G401 (cell line): ENCODE data around the gene NXN. TPM values are rescaled to one million over a fixed set of nuclear protein-coding genes. Genes with fewer than 3 reads are reported as not detected.
A peak's percentile ranks its signal among the peaks of the same experiment; 100 is the strongest.

Experiments
- DNase-seq: peaks from one replicate; pipeline ENCODE4 v3.0.0-alpha.2; 2015; ENCODE audit warnings: low spot score
- in situ Hi-C: cut with HindIII; loops from 2 replicates; pipeline ENCODE4 v1.10.0; 2016; ENCODE audit warnings: low sequenced_read_pairs, mixed read lengths
- total RNA-seq: library from RNA; depleted of rRNA; stranded (reverse); fragments of >200 nt; shearing (Covaris generic); gene quantifications from 2 replicates; pipeline ENCODE4 v1.2.3, GENCODE V29; 2014; rRNA removed

Gene NXN
- 133 and 147 TPM in 2 replicates for total RNA-seq

GRCh38 chr17:979539-980405, at the start of gene NXN:
Gene NXN (minus strand): TSS chr17:979776.
- in situ Hi-C loops: loop anchor here (25.0 kb wide), 1 partner anchor 217 kb away; the partner anchor contains the start of gene GEMIN4
- DNase-seq: peak; percentile 84

- no peak for DNase-seq
- in situ Hi-C loops: no loop called here
These were observed 47.5 kb upstream of the NXN start for GRCh38 chr17:1027044-1027443.

- in situ Hi-C loops: no loop called here
- no peak for DNase-seq
These were observed 47.0 kb upstream of the NXN start for GRCh38 chr17:1026599-1026975.

- in situ Hi-C loops: no loop called here
- no peak for DNase-seq
These were observed 46.4 kb upstream of the NXN start for GRCh38 chr17:1025733-1026598.

GRCh38 chr17:1024076-1024475, 44.5 kb upstream of the NXN start:
- in situ Hi-C loops: no loop called here
- no peak for DNase-seq

GRCh38 chr17:1022278-1023024, 42.9 kb upstream of the NXN start:
- no peak for DNase-seq
- in situ Hi-C loops: no loop called here

GRCh38 chr17:1021147-1021546, 41.6 kb upstream of the NXN start:
- in situ Hi-C loops: no loop called here
- DNase-seq: no peak

- in situ Hi-C loops: no loop called here
- no peak for DNase-seq
These were observed 39.9 kb upstream of the NXN start for GRCh38 chr17:1019451-1019850.

- in situ Hi-C loops: no loop called here
- DNase-seq: no peak
These were observed 39.0 kb upstream of the NXN start for GRCh38 chr17:1018547-1018946.

GRCh38 chr17:1013729-1014090, 34.1 kb upstream of the NXN start:
- DNase-seq: no peak
- in situ Hi-C loops: no loop called here

GRCh38 chr17:1012823-1013728, 33.5 kb upstream of the NXN start:
- in situ Hi-C loops: no loop called here
- DNase-seq: peak; percentile 23

- in situ Hi-C loops: no loop called here
- DNase-seq: peak; percentile 55
These were observed 32.5 kb upstream of the NXN start for GRCh38 chr17:1011760-1012735.

- DNase-seq: no peak
- in situ Hi-C loops: no loop called here
These were observed 31.6 kb upstream of the NXN start for GRCh38 chr17:1011138-1011537.

- DNase-seq: no peak
- in situ Hi-C loops: no loop called here
These were observed 31.0 kb upstream of the NXN start for GRCh38 chr17:1010586-1010985.

GRCh38 chr17:1010086-1010450, 30.5 kb upstream of the NXN start:
- in situ Hi-C loops: no loop called here
- no peak for DNase-seq

- DNase-seq: no peak
- in situ Hi-C loops: no loop called here
These were observed 29.9 kb upstream of the NXN start for GRCh38 chr17:1009229-1010085.
